Osteoblast (primary cell): ENCODE results near the gene FOXC1. TPM values are rescaled to one million over a fixed set of nuclear protein-coding genes. Genes with fewer than 3 reads are reported as not detected.

Experiments
- DNase-seq: peaks from one replicate; pipeline ENCODE4 v3.0.0; 2011; ENCODE audit warnings: low spot score, mixed read lengths; ENCODE audit not compliant: insufficient read length; ENCODE audit errors: missing footprints
- H2AFZ ChIP-seq: 2 replicates; pipeline ENCODE4 v1.6.0; 2011; ENCODE audit warnings: mild to moderate bottlenecking, low read length
- H3K27ac ChIP-seq: 2 replicates; pipeline ENCODE4 v1.5.1; 2011; ENCODE audit warnings: mild to moderate bottlenecking, low read depth, low read length, moderate library complexity
- H3K27me3 ChIP-seq: 2 replicates; pipeline ENCODE4 v1.6.0; 2012; ENCODE audit warnings: mild to moderate bottlenecking, control low read depth, inconsistent platforms, low read length, moderate library complexity; ENCODE audit not compliant: insufficient read depth
- H3K36me3 ChIP-seq: 2 replicates; pipeline ENCODE4 v1.5.1; 2011; ENCODE audit warnings: mild to moderate bottlenecking, low read length, control low read depth, moderate library complexity; ENCODE audit not compliant: insufficient read depth
- H3K4me1 ChIP-seq: 2 replicates; pipeline ENCODE4 v1.5.1; 2011; ENCODE audit warnings: mild to moderate bottlenecking, low read length, control low read depth, moderate library complexity; ENCODE audit not compliant: insufficient read depth
- H3K4me2 ChIP-seq: 2 replicates; pipeline ENCODE4 v1.6.0; 2011; ENCODE audit warnings: mild to moderate bottlenecking, low read length; ENCODE audit not compliant: insufficient read depth
- H3K4me3 ChIP-seq: fragments of 200-600 bp; sonication (generic); 3 replicates; pipeline ENCODE4 v1.5.1; 2012; ENCODE audit warnings: mild to moderate bottlenecking, low read length, inconsistent platforms; ENCODE audit not compliant: insufficient read depth
- H3K79me2 ChIP-seq: 2 replicates; pipeline ENCODE4 v1.6.0; 2012; ENCODE audit warnings: mild to moderate bottlenecking, low read length, control low read depth, inconsistent platforms; ENCODE audit not compliant: insufficient read depth
- H3K9me3 ChIP-seq: 2 replicates; pipeline ENCODE4 v1.5.1; 2011; ENCODE audit warnings: low read depth, low read length, control low read depth
- H4K20me1 ChIP-seq: 2 replicates; pipeline ENCODE4 v1.6.0; 2012; ENCODE audit warnings: mild to moderate bottlenecking, low read length, control low read depth; ENCODE audit not compliant: insufficient read depth
- total RNA-seq: library from RNA; depleted of rRNA; stranded (reverse); fragments of >200 nt; gene quantifications from 2 replicates; pipeline ENCODE4 v1.2.3, GENCODE V29; 2012
- TF ChIP-seq, protein P1 (sequence below): IDR thresholded peaks from 2 replicates; pipeline ENCODE4 v1.5.1; 2011; ENCODE audit warnings: mild to moderate bottlenecking, low read depth, low read length, moderate library complexity; ENCODE audit errors: extremely low read depth

The FOXC1 gene
- total RNA-seq, 1 donor: 39.4 TPM

DNA sequence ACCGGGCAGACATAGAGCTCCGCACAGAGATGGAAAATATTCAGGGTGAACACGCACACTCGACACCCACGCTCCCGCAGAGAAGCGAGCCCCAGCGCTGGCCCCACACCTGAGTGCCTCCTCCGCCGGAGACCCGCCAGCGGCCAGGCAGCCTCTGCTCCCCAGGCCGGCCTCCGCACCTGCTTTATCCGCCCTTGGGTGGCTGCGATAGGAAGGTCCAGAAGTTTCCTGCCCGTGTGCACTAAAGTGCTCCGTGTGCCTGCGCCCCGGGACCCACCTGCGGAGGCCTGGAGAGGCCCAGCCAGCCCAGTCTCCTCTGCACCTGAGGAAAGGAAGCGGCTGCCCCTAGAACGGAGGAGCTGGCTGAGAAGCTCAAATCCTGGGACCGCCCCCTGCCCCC is 10.8 kb upstream of the FOXC1 start:
- peak; percentile 23 for DNase-seq
- H4K20me1 ChIP-seq: no peaks in the 10 kb centered on the region
- peaks cover 6% of the 10 kb centered on the region for H3K4me1 ChIP-seq
- TF ChIP-seq, protein P1, sequence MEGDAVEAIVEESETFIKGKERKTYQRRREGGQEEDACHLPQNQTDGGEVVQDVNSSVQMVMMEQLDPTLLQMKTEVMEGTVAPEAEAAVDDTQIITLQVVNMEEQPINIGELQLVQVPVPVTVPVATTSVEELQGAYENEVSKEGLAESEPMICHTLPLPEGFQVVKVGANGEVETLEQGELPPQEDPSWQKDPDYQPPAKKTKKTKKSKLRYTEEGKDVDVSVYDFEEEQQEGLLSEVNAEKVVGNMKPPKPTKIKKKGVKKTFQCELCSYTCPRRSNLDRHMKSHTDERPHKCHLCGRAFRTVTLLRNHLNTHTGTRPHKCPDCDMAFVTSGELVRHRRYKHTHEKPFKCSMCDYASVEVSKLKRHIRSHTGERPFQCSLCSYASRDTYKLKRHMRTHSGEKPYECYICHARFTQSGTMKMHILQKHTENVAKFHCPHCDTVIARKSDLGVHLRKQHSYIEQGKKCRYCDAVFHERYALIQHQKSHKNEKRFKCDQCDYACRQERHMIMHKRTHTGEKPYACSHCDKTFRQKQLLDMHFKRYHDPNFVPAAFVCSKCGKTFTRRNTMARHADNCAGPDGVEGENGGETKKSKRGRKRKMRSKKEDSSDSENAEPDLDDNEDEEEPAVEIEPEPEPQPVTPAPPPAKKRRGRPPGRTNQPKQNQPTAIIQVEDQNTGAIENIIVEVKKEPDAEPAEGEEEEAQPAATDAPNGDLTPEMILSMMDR: no peak
- no peak overlapping the region for H2AFZ ChIP-seq
- H3K4me3 ChIP-seq: no peak overlapping the region
- H3K4me2 ChIP-seq: no peak overlapping the region
- no peaks in the 10 kb centered on the region for H3K9me3 ChIP-seq
- no peak overlapping the region for H3K27ac ChIP-seq
- H3K79me2 ChIP-seq: no peaks in the 10 kb centered on the region
- H3K36me3 ChIP-seq: no peaks in the 10 kb centered on the region
- peaks cover 19% of the 10 kb centered on the region for H3K27me3 ChIP-seq

DNA sequence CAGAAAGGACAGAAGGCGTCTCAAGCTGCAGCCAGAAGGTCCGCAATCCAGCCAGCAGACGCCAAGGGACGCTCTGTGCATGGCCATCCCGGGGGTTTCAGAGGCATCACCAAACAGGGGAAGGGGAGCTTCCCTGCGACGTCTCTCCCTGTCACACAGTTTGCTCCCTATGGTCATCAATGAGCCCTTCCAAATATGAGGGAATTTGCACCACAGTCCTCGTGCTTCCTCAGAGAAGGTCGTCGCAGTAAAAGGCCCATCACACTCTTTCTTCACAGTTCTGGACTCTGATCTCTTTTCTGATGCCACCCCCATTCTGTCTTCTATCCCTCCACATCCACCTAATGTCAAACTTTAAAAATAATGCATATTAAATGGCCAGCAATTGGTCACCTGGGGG is 10.2 kb upstream of the FOXC1 start:
- Histone ChIP-seq H3K9me3 (no peaks in the 10 kb centered on the region), H3K4me1 (peaks cover 10% of the 10 kb centered on the region), H3K27ac (no peak overlapping the region), H4K20me1 (no peaks in the 10 kb centered on the region), H2AFZ (no peak overlapping the region), H3K27me3 (peaks cover 13% of the 10 kb centered on the region), H3K36me3 (no peaks in the 10 kb centered on the region), H3K4me2 (no peak overlapping the region), H3K79me2 (no peaks in the 10 kb centered on the region), H3K4me3 (no peak overlapping the region)
- TF ChIP-seq, protein P1: no peak
- DNase-seq: peak; percentile 63

DNA sequence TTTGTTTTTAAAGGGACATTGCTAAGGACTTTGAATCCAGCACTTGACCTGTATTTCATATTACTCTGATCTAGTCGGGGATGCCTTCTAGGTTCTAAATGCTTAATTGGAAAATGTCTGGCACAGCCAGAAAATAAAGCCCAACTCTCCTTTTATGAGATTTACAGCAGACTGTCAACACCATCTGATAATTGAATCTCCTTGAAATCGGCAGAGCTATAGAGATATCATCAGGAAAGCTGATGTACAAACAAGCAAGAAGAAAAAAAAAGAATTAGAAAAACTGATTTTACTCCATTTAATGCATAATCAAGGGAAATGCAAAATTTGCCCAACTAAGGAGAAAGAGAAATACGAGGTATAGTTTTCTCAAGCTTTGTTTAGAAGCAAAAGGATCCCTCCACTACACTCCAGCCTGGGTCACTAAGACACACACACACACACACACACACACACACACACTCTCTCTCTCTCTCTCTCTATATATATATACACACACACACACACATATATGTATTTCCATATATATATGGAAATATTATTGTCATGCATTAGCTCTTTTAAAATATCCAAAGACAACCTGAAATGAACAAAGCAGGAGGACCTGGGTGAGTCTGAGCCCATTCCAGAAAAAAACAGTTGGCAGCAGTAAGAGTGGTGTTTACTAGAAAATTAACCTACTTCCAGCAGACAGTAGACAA is 9.5 kb upstream of the FOXC1 start:
- H3K79me2 ChIP-seq: no peaks in the 10 kb centered on the region
- peaks cover 13% of the 10 kb centered on the region for H3K27me3 ChIP-seq
- H3K9me3 ChIP-seq: no peaks in the 10 kb centered on the region
- H3K4me3 ChIP-seq: no peak overlapping the region
- H3K27ac ChIP-seq: no peak overlapping the region
- no peaks in the 10 kb centered on the region for H3K36me3 ChIP-seq
- peaks cover 15% of the 10 kb centered on the region for H3K4me1 ChIP-seq
- peak; percentile 80 for DNase-seq
- no peak overlapping the region for H3K4me2 ChIP-seq
- no peaks in the 10 kb centered on the region for H4K20me1 ChIP-seq
- no peak overlapping the region for H2AFZ ChIP-seq
- TF ChIP-seq, protein P1: no peak

GRCh38 chr6:1600764-1601157 is 9.0 kb upstream of the FOXC1 start:
- Histone ChIP-seq H3K4me1 (peaks cover 15% of the 10 kb centered on the region), H3K79me2 (no peaks in the 10 kb centered on the region), H3K4me3 (no peak overlapping the region), H3K27ac (no peak overlapping the region), H2AFZ (no peak overlapping the region), H3K36me3 (no peaks in the 10 kb centered on the region), H3K27me3 (peaks cover 13% of the 10 kb centered on the region), H3K9me3 (no peaks in the 10 kb centered on the region), H4K20me1 (no peaks in the 10 kb centered on the region), H3K4me2 (no peak overlapping the region)
- DNase-seq: no peak
- TF ChIP-seq, protein P1: no peak
